ENCODE measurements around the gene OOSP2.
"Not testable (repeated sequence)": the region's sequence is repeated elsewhere in the genome, so short reads cannot be mapped to it uniquely, and the experiment has no call there.

Gene OOSP2

DNA sequence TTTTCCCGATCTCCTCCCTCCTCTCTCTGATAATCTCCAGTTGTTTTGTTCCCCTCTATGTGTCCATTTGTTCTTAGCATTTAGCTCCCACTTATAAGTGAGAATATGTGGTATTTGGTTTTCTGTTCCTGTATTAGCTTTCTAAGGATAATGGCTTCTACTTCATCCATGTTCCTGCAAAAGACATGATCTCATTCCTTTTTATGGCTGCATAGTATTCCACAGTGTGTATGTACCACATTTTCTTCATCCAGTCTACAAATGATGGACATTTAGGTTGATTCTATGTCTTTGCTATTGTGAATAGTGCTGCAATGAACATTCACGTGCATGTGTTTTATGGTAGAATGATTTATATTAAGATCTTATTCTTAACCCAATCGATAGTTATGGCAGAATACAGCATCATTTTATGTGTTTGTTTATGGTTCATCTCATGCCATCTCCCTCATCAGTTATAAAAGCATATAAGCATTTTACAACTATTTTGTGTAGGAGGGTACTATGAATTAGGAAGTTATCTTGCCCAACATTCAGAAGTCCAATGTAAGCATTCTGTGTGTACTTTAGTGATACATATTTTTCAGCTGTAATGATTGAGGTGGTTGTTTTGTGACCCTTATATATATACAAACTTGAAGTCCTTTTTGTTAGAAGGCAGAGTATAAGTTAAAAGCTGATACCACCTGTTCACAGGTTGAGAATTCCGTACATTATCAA is 19.5 kb downstream of the OOSP2 start:
- TF ChIP-seq, protein P1, sequence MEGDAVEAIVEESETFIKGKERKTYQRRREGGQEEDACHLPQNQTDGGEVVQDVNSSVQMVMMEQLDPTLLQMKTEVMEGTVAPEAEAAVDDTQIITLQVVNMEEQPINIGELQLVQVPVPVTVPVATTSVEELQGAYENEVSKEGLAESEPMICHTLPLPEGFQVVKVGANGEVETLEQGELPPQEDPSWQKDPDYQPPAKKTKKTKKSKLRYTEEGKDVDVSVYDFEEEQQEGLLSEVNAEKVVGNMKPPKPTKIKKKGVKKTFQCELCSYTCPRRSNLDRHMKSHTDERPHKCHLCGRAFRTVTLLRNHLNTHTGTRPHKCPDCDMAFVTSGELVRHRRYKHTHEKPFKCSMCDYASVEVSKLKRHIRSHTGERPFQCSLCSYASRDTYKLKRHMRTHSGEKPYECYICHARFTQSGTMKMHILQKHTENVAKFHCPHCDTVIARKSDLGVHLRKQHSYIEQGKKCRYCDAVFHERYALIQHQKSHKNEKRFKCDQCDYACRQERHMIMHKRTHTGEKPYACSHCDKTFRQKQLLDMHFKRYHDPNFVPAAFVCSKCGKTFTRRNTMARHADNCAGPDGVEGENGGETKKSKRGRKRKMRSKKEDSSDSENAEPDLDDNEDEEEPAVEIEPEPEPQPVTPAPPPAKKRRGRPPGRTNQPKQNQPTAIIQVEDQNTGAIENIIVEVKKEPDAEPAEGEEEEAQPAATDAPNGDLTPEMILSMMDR (conservative IDR thresholded peaks at IDR 0.05; ENCODE audit: control insufficient read depth, insufficient read depth, low read depth, low read length): no peak
- DNase-seq (ENCODE audit: low read depth): no peak
- no peak overlapping the region for H3K4me3 ChIP-seq (ENCODE audit: control insufficient read depth, low read depth, low read length)

DNA sequence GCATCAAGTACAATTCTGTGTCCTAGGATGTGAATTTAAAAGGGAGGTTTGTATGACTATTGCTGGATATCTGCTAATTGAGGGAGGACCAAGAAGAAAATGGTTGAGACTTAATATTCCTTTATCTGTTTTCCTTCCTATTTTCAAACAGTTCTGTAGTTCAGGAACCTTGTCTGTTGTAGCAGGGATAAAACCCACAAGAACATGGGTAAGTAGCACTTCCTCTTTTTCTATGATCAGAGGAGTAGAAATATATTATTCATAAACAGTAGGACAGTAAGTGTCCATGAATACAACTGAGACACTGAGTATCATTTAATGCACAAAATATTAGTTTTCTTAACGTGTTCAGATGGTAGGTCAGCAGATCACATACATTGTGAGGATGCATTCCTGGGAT is 23.9 kb downstream of the OOSP2 start:
- H3K4me3 ChIP-seq (ENCODE audit: control insufficient read depth, low read depth, low read length): no peak overlapping the region
- TF ChIP-seq, protein P1 (conservative IDR thresholded peaks at IDR 0.05; ENCODE audit: control insufficient read depth, insufficient read depth, low read depth, low read length): no peak
- DNase-seq (ENCODE audit: low read depth): no peak

DNA sequence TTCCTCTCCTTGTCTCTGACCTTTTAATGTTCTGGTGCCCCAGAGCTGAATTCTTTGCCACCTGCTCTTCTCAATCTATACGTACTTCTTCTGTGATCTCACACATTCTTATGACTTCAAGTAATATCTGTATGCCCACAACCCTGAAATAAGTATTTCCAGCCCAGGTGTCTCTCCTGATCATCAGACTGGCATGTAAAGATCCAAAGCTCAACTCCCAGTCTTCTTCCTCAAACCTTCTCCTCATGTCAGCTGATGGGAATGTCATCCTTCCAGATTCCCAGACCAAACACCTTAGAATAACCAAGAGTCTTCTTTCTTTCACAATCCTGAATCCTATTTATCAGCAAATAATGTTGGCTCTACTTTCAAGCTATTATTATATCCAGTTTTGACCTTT is 25.6 kb downstream of the OOSP2 start:
- no peak for DNase-seq (ENCODE audit: low read depth)
- H3K4me3 ChIP-seq (ENCODE audit: control insufficient read depth, low read depth, low read length): no peak overlapping the region
- TF ChIP-seq, protein P1 (conservative IDR thresholded peaks at IDR 0.05; ENCODE audit: control insufficient read depth, insufficient read depth, low read depth, low read length): no peak

DNA sequence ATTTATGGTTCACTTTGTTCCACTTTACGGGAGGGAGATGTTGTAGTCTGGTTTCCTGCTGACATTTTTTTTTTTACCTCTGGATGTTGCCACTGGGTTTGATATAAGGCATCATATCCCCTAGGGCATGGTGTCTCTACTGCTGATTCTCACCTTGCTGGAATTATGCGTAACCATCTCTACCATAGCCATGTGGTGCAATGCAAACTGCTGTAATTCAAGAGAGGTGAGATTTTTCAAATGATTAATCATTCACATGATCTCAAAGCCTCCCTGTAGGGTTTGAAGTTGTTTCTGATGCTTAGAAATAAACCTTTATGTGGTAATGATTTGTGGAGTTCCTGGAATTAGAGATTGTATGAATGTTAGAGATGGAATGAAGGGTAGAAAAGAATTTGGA is 29.2 kb downstream of the OOSP2 start:
- TF ChIP-seq, protein P1 (conservative IDR thresholded peaks at IDR 0.05; ENCODE audit: control insufficient read depth, insufficient read depth, low read depth, low read length): no peak
- H3K4me3 ChIP-seq (ENCODE audit: control insufficient read depth, low read depth, low read length): no peak overlapping the region
- DNase-seq (ENCODE audit: low read depth): no peak

DNA sequence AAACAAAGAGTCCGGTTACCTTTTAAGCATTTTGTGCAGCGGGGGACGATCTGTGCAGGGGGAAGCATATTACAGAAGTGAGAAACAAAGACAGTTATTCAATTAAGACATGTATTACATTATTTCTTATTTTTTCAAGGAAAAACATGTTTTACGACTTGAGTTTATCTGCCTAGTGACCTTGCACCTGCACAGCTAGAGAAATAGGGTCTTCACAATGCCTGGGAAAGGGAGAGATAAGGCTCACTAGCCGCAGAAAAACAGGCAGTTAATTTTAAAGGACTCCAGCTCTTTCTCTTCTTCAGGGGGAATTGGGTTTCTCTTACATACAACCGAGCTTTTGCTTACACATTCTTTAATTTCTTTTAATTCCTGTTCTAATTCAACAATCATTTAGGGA is 31.4 kb downstream of the OOSP2 start:
- DNase-seq (ENCODE audit: low read depth); H3K4me3 ChIP-seq (ENCODE audit: control insufficient read depth, low read depth, low read length): not testable (repeated sequence)

DNA sequence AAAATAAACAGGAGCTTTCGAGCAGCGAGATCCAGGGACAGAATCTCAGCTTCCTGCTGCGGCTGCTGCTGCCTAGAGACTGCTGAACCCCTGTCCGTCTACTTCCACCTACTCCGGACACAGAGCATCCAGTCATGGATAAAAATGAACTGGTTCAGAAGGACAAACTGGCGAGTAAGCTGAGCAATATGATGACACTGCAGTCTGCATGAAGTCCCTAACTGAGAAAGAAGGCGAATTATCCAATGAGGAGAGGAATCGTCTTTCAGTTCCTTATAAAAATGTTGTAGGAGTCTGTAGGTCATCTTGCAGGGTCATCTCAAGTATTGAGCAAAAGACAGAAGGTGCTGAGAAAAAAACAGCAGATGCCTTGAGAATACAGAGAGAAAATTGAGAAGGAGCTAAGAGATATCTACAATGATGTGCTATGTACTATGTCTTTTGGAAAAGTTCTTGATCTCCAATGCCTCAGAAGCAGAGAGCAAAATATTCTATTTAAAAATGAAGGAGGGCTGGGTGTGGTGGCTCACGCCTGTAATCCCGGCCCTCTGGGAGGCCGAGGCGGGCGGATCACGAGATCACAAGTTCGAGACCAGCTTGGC is 37.1 kb downstream of the OOSP2 start:
- H3K4me3 ChIP-seq (ENCODE audit: control insufficient read depth, low read depth, low read length): no peak overlapping the region
- DNase-seq (ENCODE audit: low read depth): no peak
- TF ChIP-seq, protein P1 (conservative IDR thresholded peaks at IDR 0.05; ENCODE audit: control insufficient read depth, insufficient read depth, low read depth, low read length): no peak

DNA sequence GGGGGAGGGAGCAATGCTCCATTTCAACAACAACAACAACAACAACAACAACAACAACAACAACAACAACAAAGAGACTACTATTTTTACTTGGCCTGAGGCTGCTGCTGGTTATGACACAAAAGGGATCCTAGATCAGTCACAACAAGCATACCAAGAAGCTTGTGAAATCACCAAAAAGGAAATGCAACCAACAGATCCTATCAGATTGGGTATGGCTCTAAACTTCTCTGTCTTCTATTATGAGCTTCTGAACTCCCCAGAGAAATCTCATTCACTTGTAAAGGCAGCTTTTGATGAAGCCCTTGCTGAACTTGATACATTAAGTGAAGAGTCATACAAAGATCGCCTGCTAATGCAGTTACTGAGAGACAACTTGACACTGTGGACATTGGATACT is 37.8 kb downstream of the OOSP2 start:
- TF ChIP-seq, protein P1 (conservative IDR thresholded peaks at IDR 0.05; ENCODE audit: control insufficient read depth, insufficient read depth, low read depth, low read length): no peak
- no peak overlapping the region for H3K4me3 ChIP-seq (ENCODE audit: control insufficient read depth, low read depth, low read length)
- DNase-seq (ENCODE audit: low read depth): no peak

Measured in fibroblast of mammary gland (primary cell).